Neuronal stem cell (in vitro differentiated cells): ENCODE results near the gene PLEKHA7.
A peak's percentile ranks its signal among the peaks of the same experiment; 100 is the strongest.

ENCODE experiments used
- DNase-seq: peaks from one replicate; pipeline ENCODE4 v3.0.0-alpha.2; 2013; ENCODE audit warnings: low spot score
- H2AFZ ChIP-seq: one replicate; pipeline ENCODE4 v1.6.1; 2013; ENCODE audit warnings: mild to moderate bottlenecking, low read length, inconsistent platforms
- H2AK5ac ChIP-seq: 2 replicates; pipeline ENCODE4 v1.6.1; 2013; ENCODE audit warnings: low read depth, mild to moderate bottlenecking, inconsistent platforms, low read length, moderate library complexity, mixed read lengths
- H2BK120ac ChIP-seq: 2 replicates; pipeline ENCODE4 v1.6.1; 2013; ENCODE audit warnings: low read depth, mild to moderate bottlenecking, inconsistent platforms, low read length, moderate library complexity, mixed read lengths
- H2BK12ac ChIP-seq: one replicate; pipeline ENCODE4 v1.6.1; 2013; ENCODE audit warnings: low read length, inconsistent platforms
- H2BK15ac ChIP-seq: 2 replicates; pipeline ENCODE4 v1.6.1; 2013; ENCODE audit warnings: mild to moderate bottlenecking, low read length, inconsistent platforms, mixed read lengths
- H2BK5ac ChIP-seq: one replicate; pipeline ENCODE4 v1.6.1; 2013; ENCODE audit warnings: inconsistent platforms, mild to moderate bottlenecking, low read length, moderate library complexity
- H3K14ac ChIP-seq: one replicate; pipeline ENCODE4 v1.6.1; 2013; ENCODE audit warnings: low read length, inconsistent platforms
- H3K18ac ChIP-seq: 2 replicates; pipeline ENCODE4 v1.6.1; 2013; ENCODE audit warnings: low read length, inconsistent platforms
- H3K23ac ChIP-seq: 2 replicates; pipeline ENCODE4 v1.6.1; 2013; ENCODE audit warnings: low read depth, mild to moderate bottlenecking, mixed read lengths, low read length, inconsistent platforms; ENCODE audit not compliant: poor library complexity
- H3K27ac ChIP-seq: replicated peaks from 3 replicates; pipeline ENCODE4 v1.5.1; 2013; ENCODE audit warnings: low read length, inconsistent platforms
- H3K27me3 ChIP-seq, 3 experiments: 2 replicates each; pipeline ENCODE4 v1.6.1; 2013; ENCODE audit warnings: low read length in 3 of 3, mild to moderate bottlenecking in 2 of 3, inconsistent platforms in 1 of 3, low read depth in 1 of 3, mixed read lengths in 1 of 3, moderate library complexity in 1 of 3; ENCODE audit not compliant: control insufficient read depth in 3 of 3, insufficient read depth in 3 of 3
- H3K36me3 ChIP-seq, 2 donors: replicated peaks in 1 of 2; 2 replicates each; pipeline ENCODE4 v1.6.1; 2013; ENCODE audit warnings: low read length in 2 of 2; ENCODE audit not compliant: control insufficient read depth in 2 of 2, insufficient read depth in 2 of 2
- H3K4ac ChIP-seq: 2 replicates; pipeline ENCODE4 v1.6.1; 2013; ENCODE audit warnings: inconsistent platforms, mild to moderate bottlenecking, low read length, moderate library complexity
- H3K4me1 ChIP-seq, 2 donors: 1 replicate in 1 of 2; 2 replicates in 1 of 2; pipeline ENCODE4 v1.6.1; 2013; ENCODE audit warnings: low read length in 2 of 2, low read depth in 1 of 2; ENCODE audit not compliant: control insufficient read depth in 2 of 2, insufficient read depth in 1 of 2
- H3K4me2 ChIP-seq: one replicate; pipeline ENCODE4 v1.6.1; 2013; ENCODE audit warnings: mild to moderate bottlenecking, low read length, inconsistent platforms; ENCODE audit not compliant: insufficient read depth, poor library complexity, severe bottlenecking
- H3K4me3 ChIP-seq, 2 donors: 2 replicates each; pipeline ENCODE4 v1.5.1; 2013; ENCODE audit warnings: low read length in 2 of 2, mild to moderate bottlenecking in 2 of 2, inconsistent platforms in 1 of 2, moderate library complexity in 1 of 2
- H3K79me1 ChIP-seq: one replicate; pipeline ENCODE4 v1.6.1; 2013; ENCODE audit warnings: low read depth, mild to moderate bottlenecking, inconsistent platforms, low read length, moderate library complexity
- H3K9ac ChIP-seq: one replicate; pipeline ENCODE4 v1.6.1; 2013; ENCODE audit warnings: mild to moderate bottlenecking, low read depth, low read length, inconsistent platforms; ENCODE audit not compliant: poor library complexity
- H3K9me3 ChIP-seq, 2 donors: replicated peaks in 1 of 2; 2 replicates each; pipeline versions ENCODE3 to v1.6.1; 2013; ENCODE audit warnings: low read length in 2 of 2, mild to moderate bottlenecking in 2 of 2, inconsistent platforms in 1 of 2, low read depth in 1 of 2, mixed read lengths in 1 of 2, moderate library complexity in 1 of 2; ENCODE audit not compliant: control insufficient read depth in 2 of 2, insufficient read depth in 1 of 2
- H4K8ac ChIP-seq: one replicate; pipeline ENCODE4 v1.6.1; 2013; ENCODE audit warnings: low read depth, mild to moderate bottlenecking, inconsistent platforms, low read length, moderate library complexity
- H4K91ac ChIP-seq: one replicate; pipeline ENCODE4 v1.6.1; 2013; ENCODE audit warnings: low read length, low read depth, mild to moderate bottlenecking, inconsistent platforms; ENCODE audit not compliant: poor library complexity
- WGBS, 2 donors: extraction: QIAGEN DNeasy Blood & Tissue Kit; methylation state at CpG; one replicate each; pipeline ENCODE4 v1.1.7; 2013; ENCODE audit warnings: missing lambda C conversion rate in 2 of 2, mixed read lengths in 1 of 2; ENCODE audit not compliant: insufficient read length in 2 of 2, insufficient replicate concordance in 1 of 2; ENCODE audit errors: extremely low coverage in 2 of 2; 5-methylcytosine and 5-hydroxymethylcytosine counted together

Gene PLEKHA7

GRCh38 chr11:16956538-16957153 lies 57.6 kb downstream of the PLEKHA7 start:
- Histone ChIP-seq H3K4me2 (no peak overlapping the region), H2AFZ (no peak overlapping the region), H3K18ac (no peak overlapping the region), H2BK15ac (no peak overlapping the region), H3K9me3 (no peaks in the 10 kb centered on the region), H2BK5ac (no peak overlapping the region), H3K14ac (no peak overlapping the region), H2BK12ac (no peak overlapping the region), H3K23ac (no peak overlapping the region), H2BK120ac (no peak overlapping the region), H4K8ac (no peak overlapping the region), H3K27ac (no peak overlapping the region), H3K4ac (no peak overlapping the region), H3K36me3 (no peaks in the 10 kb centered on the region), H3K27me3 (no peaks in the 10 kb centered on the region), H3K4me3 (no peak overlapping the region), H3K79me1 (no peaks in the 10 kb centered on the region), H2AK5ac (no peak overlapping the region), H4K91ac (no peak overlapping the region), H3K9ac (no peak overlapping the region), H3K4me1 (peaks cover 0 to 11% of the 10 kb centered on the region in 2 donors)
- no peak for DNase-seq
- no CpG with 5 or more reads among the region's 5 CpGs for whole genome bisulfite sequencing, 2 donors

- Histone ChIP-seq H3K18ac (no peak overlapping the region), H3K36me3 (no peaks in the 10 kb centered on the region), H3K9ac (no peak overlapping the region), H2BK5ac (no peak overlapping the region), H2BK15ac (no peak overlapping the region), H2AFZ (no peak overlapping the region), H3K79me1 (no peaks in the 10 kb centered on the region), H2AK5ac (no peak overlapping the region), H3K27me3 (no peaks in the 10 kb centered on the region), H4K8ac (no peak overlapping the region), H2BK120ac (no peak overlapping the region), H3K27ac (no peak overlapping the region), H3K4me1 (no peaks in the 10 kb centered on the region), H3K9me3 (no peaks in the 10 kb centered on the region), H3K4ac (no peak overlapping the region), H2BK12ac (no peak overlapping the region), H4K91ac (no peak overlapping the region), H3K4me2 (no peak overlapping the region), H3K23ac (no peak overlapping the region), H3K14ac (no peak overlapping the region), H3K4me3 (no peak overlapping the region)
- no peak for DNase-seq
Observed at GRCh38 chr11:16953663-16954062, 60.6 kb downstream of the PLEKHA7 start.

- H3K4me1 ChIP-seq = peaks cover 9 to 13% of the 10 kb centered on the region in 2 donors
- H2BK5ac ChIP-seq = no peak overlapping the region
- no peak overlapping the region for H2BK15ac ChIP-seq
- H2BK120ac ChIP-seq = no peak overlapping the region
- H3K27ac ChIP-seq = no peak overlapping the region
- DNase-seq = no peak
- H4K91ac ChIP-seq = no peak overlapping the region
- H3K79me1 ChIP-seq = no peaks in the 10 kb centered on the region
- H3K36me3 ChIP-seq = no peaks in the 10 kb centered on the region
- no peak overlapping the region for H3K14ac ChIP-seq
- H3K27me3 ChIP-seq = no peaks in the 10 kb centered on the region
- H3K9me3 ChIP-seq = no peaks in the 10 kb centered on the region
- H3K4ac ChIP-seq = no peak overlapping the region
- H2AFZ ChIP-seq = peak overlapping the region; percentile 20
- H2BK12ac ChIP-seq = no peak overlapping the region
- no peak overlapping the region for H3K4me2 ChIP-seq
- WGBS, 2 donors = no CpG with 5 or more reads among the region's 6 CpGs
- no peak overlapping the region for H3K4me3 ChIP-seq
- H3K9ac ChIP-seq = no peak overlapping the region
- no peak overlapping the region for H4K8ac ChIP-seq
- no peak overlapping the region for H3K23ac ChIP-seq
- no peak overlapping the region for H3K18ac ChIP-seq
- H2AK5ac ChIP-seq = no peak overlapping the region
Observed at GRCh38 chr11:16946477-16947282, 67.5 kb downstream of the PLEKHA7 start.

- H3K4ac ChIP-seq = no peak overlapping the region
- no peak overlapping the region for H3K14ac ChIP-seq
- DNase-seq = peak; percentile 35
- H3K9me3 ChIP-seq = no peaks in the 10 kb centered on the region
- H3K4me1 ChIP-seq = peaks cover 9 to 14% of the 10 kb centered on the region in 2 donors
- no peak overlapping the region for H2AK5ac ChIP-seq
- H3K23ac ChIP-seq = no peak overlapping the region
- H3K18ac ChIP-seq = no peak overlapping the region
- WGBS, 2 donors = no CpG with 5 or more reads among the region's 9 CpGs
- no peaks in the 10 kb centered on the region for H3K79me1 ChIP-seq
- no peak overlapping the region for H3K4me2 ChIP-seq
- H3K36me3 ChIP-seq = no peaks in the 10 kb centered on the region
- H3K9ac ChIP-seq = no peak overlapping the region
- no peak overlapping the region for H2AFZ ChIP-seq
- H3K4me3 ChIP-seq = no peak overlapping the region
- no peak overlapping the region for H2BK5ac ChIP-seq
- no peak overlapping the region for H4K8ac ChIP-seq
- no peak overlapping the region for H2BK120ac ChIP-seq
- no peak overlapping the region for H2BK12ac ChIP-seq
- H2BK15ac ChIP-seq = peak overlapping the region; percentile 22
- no peaks in the 10 kb centered on the region for H3K27me3 ChIP-seq
- H3K27ac ChIP-seq = no peak overlapping the region
- no peak overlapping the region for H4K91ac ChIP-seq
Observed at GRCh38 chr11:16945671-16946469, 68.3 kb downstream of the PLEKHA7 start.
